ENCODE data around the gene CYP26B1. TPM values are rescaled to one million over a fixed set of nuclear protein-coding genes. Genes with fewer than 3 reads are reported as not detected.

CYP26B1 gene
- total RNA-seq, 2 experiments from 2014 or later = not detected

- H3K9me3 ChIP-seq (ENCODE audit: low read length) = no peaks in the 10 kb centered on the region
- no peaks in the 10 kb centered on the region for H3K4me1 ChIP-seq (ENCODE audit: insufficient read depth, low read length, poor library complexity, severe bottlenecking)
- ChIA-PET CTCF (ENCODE audit: unreplicated experiment) (interaction anchor here (0.5 kb wide), 1 partner anchor 56 kb away, joined by 3 read pairs; no protein-coding TSS in a partner anchor), POLR2A (no interaction called here)
- no peaks in the 10 kb centered on the region for H3K36me3 ChIP-seq (ENCODE audit: insufficient read depth, low read length)
- no TSS peak for BruUV-seq (replicated peaks)
- intact Hi-C loops (cut with micrococcal nuclease; ENCODE audit: unreplicated experiment) = no loop called here
- H3K27ac ChIP-seq (ENCODE audit: low read depth, low read length, poor library complexity, severe bottlenecking) = no peak overlapping the region
- H3K79me2 ChIP-seq (ENCODE audit: insufficient read depth, low read depth, low read length) = no peaks in the 10 kb centered on the region
- H4K20me1 ChIP-seq (ENCODE audit: insufficient read depth, low read length) = no peaks in the 10 kb centered on the region
- no peak for DNase-seq (ENCODE audit: low spot score)
- H2AFZ ChIP-seq (ENCODE audit: low read length) = no peak overlapping the region
- no peak for TF ChIP-seq CTCF (conservative IDR thresholded peaks at IDR 0.05; ENCODE audit: low read length)
- TF ChIP-seq EZH2phosphoT487 (IDR thresholded peaks at IDR 0.05; ENCODE audit: borderline replicate concordance, low read depth, low read length) = no peak
- no peak overlapping the region for H3K4me2 ChIP-seq (ENCODE audit: low read length)
- no peaks in the 10 kb centered on the region for H3K9me2 ChIP-seq (ENCODE audit: insufficient read depth, low read length)
- no peak overlapping the region for H3K4me3 ChIP-seq (ENCODE audit: low read depth, low read length, poor library complexity, severe bottlenecking)
Measured at GRCh38 chr2:72112981-72113846, 34.4 kb downstream of the CYP26B1 start.

- H3K9me2 ChIP-seq (ENCODE audit: insufficient read depth, low read length) = no peaks in the 10 kb centered on the region
- intact Hi-C loops (cut with micrococcal nuclease; ENCODE audit: unreplicated experiment) = no loop called here
- TF ChIP-seq EZH2phosphoT487 (IDR thresholded peaks at IDR 0.05; ENCODE audit: borderline replicate concordance, low read depth, low read length) = no peak
- no peak for TF ChIP-seq CTCF (conservative IDR thresholded peaks at IDR 0.05; ENCODE audit: low read length)
- no peaks in the 10 kb centered on the region for H4K20me1 ChIP-seq (ENCODE audit: insufficient read depth, low read length)
- no TSS peak for BruUV-seq (replicated peaks)
- H3K36me3 ChIP-seq (ENCODE audit: insufficient read depth, low read length) = no peaks in the 10 kb centered on the region
- H3K4me3 ChIP-seq (ENCODE audit: low read depth, low read length, poor library complexity, severe bottlenecking) = no peak overlapping the region
- no peak overlapping the region for H2AFZ ChIP-seq (ENCODE audit: low read length)
- no peaks in the 10 kb centered on the region for H3K9me3 ChIP-seq (ENCODE audit: low read length)
- H3K4me1 ChIP-seq (ENCODE audit: insufficient read depth, low read length, poor library complexity, severe bottlenecking) = no peaks in the 10 kb centered on the region
- no peaks in the 10 kb centered on the region for H3K79me2 ChIP-seq (ENCODE audit: insufficient read depth, low read depth, low read length)
- H3K4me2 ChIP-seq (ENCODE audit: low read length) = no peak overlapping the region
- ChIA-PET POLR2A (no interaction called here), CTCF (ENCODE audit: unreplicated experiment) (interaction anchor here (0.5 kb wide), 1 partner anchor 55 kb away, joined by 3 read pairs; no protein-coding TSS in a partner anchor)
- DNase-seq (ENCODE audit: low spot score) = no peak
- no peak overlapping the region for H3K27ac ChIP-seq (ENCODE audit: low read depth, low read length, poor library complexity, severe bottlenecking)
Measured at GRCh38 chr2:72112401-72112800, 35.3 kb downstream of the CYP26B1 start.

- no TSS peak for BruUV-seq (replicated peaks)
- POLR2A ChIA-PET = no interaction called here
Measured at GRCh38 chr2:72111061-72111460, 36.6 kb downstream of the CYP26B1 start.

More at GRCh38 chr2:72111061-72111460, 36.6 kb downstream of the CYP26B1 start:
- no peak for TF ChIP-seq EZH2phosphoT487 (IDR thresholded peaks at IDR 0.05; ENCODE audit: borderline replicate concordance, low read depth, low read length)
- no peak for TF ChIP-seq CTCF (conservative IDR thresholded peaks at IDR 0.05; ENCODE audit: low read length)
- intact Hi-C loops (cut with micrococcal nuclease; ENCODE audit: unreplicated experiment) = no loop called here
- Histone ChIP-seq H3K4me2 (ENCODE audit: low read length) (no peak overlapping the region), H4K20me1 (ENCODE audit: insufficient read depth, low read length) (no peaks in the 10 kb centered on the region), H3K4me1 (ENCODE audit: insufficient read depth, low read length, poor library complexity, severe bottlenecking) (no peaks in the 10 kb centered on the region), H2AFZ (ENCODE audit: low read length) (no peak overlapping the region), H3K9me3 (ENCODE audit: low read length) (no peaks in the 10 kb centered on the region), H3K79me2 (ENCODE audit: insufficient read depth, low read depth, low read length) (no peaks in the 10 kb centered on the region), H3K27ac (ENCODE audit: low read depth, low read length, poor library complexity, severe bottlenecking) (no peak overlapping the region), H3K36me3 (ENCODE audit: insufficient read depth, low read length) (no peaks in the 10 kb centered on the region), H3K4me3 (ENCODE audit: low read depth, low read length, poor library complexity, severe bottlenecking) (no peak overlapping the region), H3K9me2 (ENCODE audit: insufficient read depth, low read length) (no peaks in the 10 kb centered on the region)
- CTCF ChIA-PET (ENCODE audit: unreplicated experiment) = no interaction called here
- no peak for DNase-seq (ENCODE audit: low spot score)

Measured in OCI-LY7 (cell line).